Urinary bladder (tissue), 4 donors: ENCODE data around the gene HAAO. TPM values are rescaled to one million over a fixed set of nuclear protein-coding genes. Genes with fewer than 3 reads are reported as not detected.

Source experiments
- DNase-seq: peaks from one replicate; pipeline ENCODE4 v3.0.0-alpha.2; 2015; ENCODE audit errors: extremely low spot score
- H3K27ac ChIP-seq: one replicate; pipeline ENCODE4 v1.5.1; 2013; ENCODE audit warnings: low read depth, mild to moderate bottlenecking, moderate library complexity
- H3K36me3 ChIP-seq: one replicate; pipeline ENCODE4 v1.6.1; 2013; ENCODE audit warnings: mild to moderate bottlenecking, moderate library complexity; ENCODE audit not compliant: insufficient read depth
- H3K4me1 ChIP-seq: one replicate; pipeline ENCODE4 v1.6.1; 2013; ENCODE audit warnings: mild to moderate bottlenecking, moderate library complexity; ENCODE audit not compliant: insufficient read depth
- H3K4me3 ChIP-seq: one replicate; pipeline ENCODE4 v1.5.1; 2013; ENCODE audit warnings: low read depth, low read length
- WGBS: extraction: QIAGEN DNeasy Blood & Tissue Kit; methylation state at CpG from one replicate; pipeline ENCODE4 v1.1.7; 2013; 5-methylcytosine and 5-hydroxymethylcytosine counted together
- polyA plus RNA-seq: library from polyadenylated mRNA; stranded (reverse); fragments of 200-250 nt; gene quantifications from one replicate; pipeline ENCODE4 v1.2.3, GENCODE V29; 2013
- total RNA-seq: library from RNA; depleted of rRNA; stranded (reverse); fragments of >200 nt; gene quantifications from one replicate; pipeline ENCODE4 v1.2.3, GENCODE V29; 2014
- donor health status: healthy with polysubstance abuse.
- donor health status: healthy.

Gene HAAO
- total and polyA plus RNA-seq, 2 donors, result 10.6 to 31.5 TPM

- Histone ChIP-seq H3K36me3 (no peaks in the 10 kb centered on the region), H3K4me1 (no peaks in the 10 kb centered on the region), H3K27ac (no peak within 1 kb of the TSS), H3K4me3 (no peak within 1 kb of the TSS)
- WGBS, result 60% methylated on average over 5 of the region's 5 CpGs
- DNase-seq, result no peak
Measured at GRCh38 chr2:42764096-42764495, 28.3 kb downstream of the HAAO start, which contains the start of gene OXER1. Gene OXER1, minus strand, starts transcription at chr2:42764135. Its CDS starts 73 bp downstream, at chr2:42764062.

GRCh38 chr2:42762823-42763804, 29.3 kb downstream of the HAAO start:
- WGBS, result 96% methylated on average over 45 of the region's 45 CpGs
- no peak for DNase-seq
- no peaks in the 10 kb centered on the region for H3K4me1 ChIP-seq
- no peaks in the 10 kb centered on the region for H3K36me3 ChIP-seq
- H3K27ac ChIP-seq, result no peak overlapping the region
- H3K4me3 ChIP-seq, result no peak overlapping the region

- no peak for DNase-seq
- 91% methylated on average over 5 of the region's 5 CpGs for WGBS
- no peak overlapping the region for H3K4me3 ChIP-seq
- H3K36me3 ChIP-seq, result no peaks in the 10 kb centered on the region
- H3K27ac ChIP-seq, result no peak overlapping the region
- H3K4me1 ChIP-seq, result no peaks in the 10 kb centered on the region
Measured at GRCh38 chr2:42762155-42762554, 30.2 kb downstream of the HAAO start.

- H3K4me1 ChIP-seq, result no peaks in the 10 kb centered on the region
- H3K4me3 ChIP-seq, result no peak overlapping the region
- no peaks in the 10 kb centered on the region for H3K36me3 ChIP-seq
- DNase-seq, result no peak
- H3K27ac ChIP-seq, result no peak overlapping the region
- 93% methylated on average over 9 of the region's 9 CpGs for WGBS
Measured at GRCh38 chr2:42761554-42761953, 30.8 kb downstream of the HAAO start.

- H3K36me3 ChIP-seq, result no peaks in the 10 kb centered on the region
- WGBS, result 94% methylated on average over 1 of the region's 1 CpG
- no peak overlapping the region for H3K4me3 ChIP-seq
- DNase-seq, result no peak
- no peaks in the 10 kb centered on the region for H3K4me1 ChIP-seq
- no peak overlapping the region for H3K27ac ChIP-seq
Measured at GRCh38 chr2:42758751-42759150, 33.6 kb downstream of the HAAO start.

GRCh38 chr2:42757981-42758740, 34.2 kb downstream of the HAAO start:
- Histone ChIP-seq H3K36me3 (no peaks in the 10 kb centered on the region), H3K4me1 (no peaks in the 10 kb centered on the region), H3K27ac (no peak overlapping the region), H3K4me3 (no peak overlapping the region)
- DNase-seq, result no peak
- WGBS, result 75% methylated on average over 4 of the region's 4 CpGs

GRCh38 chr2:42756966-42757513, 35.3 kb downstream of the HAAO start:
- Histone ChIP-seq H3K27ac (no peak overlapping the region), H3K36me3 (no peaks in the 10 kb centered on the region)

GRCh38 chr2:42756150-42756775, 36.1 kb downstream of the HAAO start:
- WGBS, result 85% methylated on average over 10 of the region's 10 CpGs
- Histone ChIP-seq H3K4me1 (no peaks in the 10 kb centered on the region), H3K4me3 (no peak overlapping the region), H3K36me3 (no peaks in the 10 kb centered on the region), H3K27ac (no peak overlapping the region)
- no peak for DNase-seq

More at GRCh38 chr2:42756966-42757513, 35.3 kb downstream of the HAAO start:
- DNase-seq, result no peak
- 91% methylated on average over 6 of the region's 6 CpGs for WGBS
- H3K4me3 ChIP-seq, result no peak overlapping the region
- no peaks in the 10 kb centered on the region for H3K4me1 ChIP-seq

GRCh38 chr2:42755191-42755880, 37.0 kb downstream of the HAAO start:
- 67% methylated on average over 14 of the region's 14 CpGs for WGBS
- no peak overlapping the region for H3K27ac ChIP-seq
- no peak for DNase-seq
- no peak overlapping the region for H3K4me3 ChIP-seq
- H3K36me3 ChIP-seq, result no peaks in the 10 kb centered on the region
- H3K4me1 ChIP-seq, result no peaks in the 10 kb centered on the region

- no peaks in the 10 kb centered on the region for H3K4me1 ChIP-seq
- no peaks in the 10 kb centered on the region for H3K36me3 ChIP-seq
- no peak overlapping the region for H3K4me3 ChIP-seq
- 79% methylated on average over 8 of the region's 8 CpGs for WGBS
- no peak for DNase-seq
- H3K27ac ChIP-seq, result no peak overlapping the region
Measured at GRCh38 chr2:42754776-42755140, 37.6 kb downstream of the HAAO start.

GRCh38 chr2:42754021-42754775, 38.2 kb downstream of the HAAO start:
- Histone ChIP-seq H3K4me1 (no peaks in the 10 kb centered on the region), H3K36me3 (no peaks in the 10 kb centered on the region), H3K4me3 (no peak overlapping the region), H3K27ac (no peak overlapping the region)
- 57% methylated on average over 11 of the region's 11 CpGs for WGBS
- no peak for DNase-seq
